H1 (cell line): ENCODE measurements around the gene ABHD6. TPM values are rescaled to one million over a fixed set of nuclear protein-coding genes. Genes with fewer than 3 reads are reported as not detected.
A peak's percentile ranks its signal among the peaks of the same experiment; 100 is the strongest.

ENCODE experiments used
- CTCF ChIA-PET: fragments of 300-600 bp; sonication (Branson Sonifier 250); formaldehyde crosslinking; loops from one replicate; lab custom pipeline; 2021; ENCODE audit not compliant: partially characterized antibody; lab: Charles Lee
- POLR2A ChIA-PET: fragments of 300-600 bp; sonication (Branson Sonifier 250); formaldehyde crosslinking; loops from one replicate; lab custom pipeline; 2021; ENCODE audit warnings: inconsistent platforms; ENCODE audit not compliant: partially characterized antibody; lab: Charles Lee
- DNase-seq, 2 experiments: peaks; one replicate each; pipeline versions ENCODE4 v3.0.0 to v3.0.0-alpha.2; 2010 to 2022; ENCODE audit warnings: low spot score in 2 of 2, low read depth in 1 of 2, mixed read lengths in 1 of 2
- FAIRE-seq: peaks from 2 replicates; lab custom pipeline; 2011; peaks lifted over from hg19 to GRCh38; lab: Jason Lieb, UNC
- H2AFZ ChIP-seq: 2 replicates; pipeline ENCODE4 v1.8.1; 2012; ENCODE audit warnings: low read length, inconsistent platforms
- H2AK5ac ChIP-seq: 2 replicates; pipeline ENCODE4 v1.6.1; 2013; ENCODE audit warnings: low read depth, low read length
- H2BK120ac ChIP-seq: replicated peaks from 2 replicates; pipeline ENCODE3; 2013; ENCODE audit warnings: low read depth, low read length, inconsistent platforms
- H2BK12ac ChIP-seq: 2 replicates; pipeline ENCODE4 v1.6.1; 2013; ENCODE audit warnings: low read depth, low read length
- H2BK15ac ChIP-seq: 2 replicates; pipeline ENCODE4 v1.6.1; 2013; ENCODE audit warnings: low read length
- H2BK20ac ChIP-seq: 2 replicates; pipeline ENCODE4 v1.6.1; 2013; ENCODE audit warnings: low read length
- H2BK5ac ChIP-seq: 2 replicates; pipeline ENCODE4 v1.6.1; 2013; ENCODE audit warnings: low read depth, low read length
- H3K14ac ChIP-seq: 2 replicates; pipeline ENCODE4 v1.6.1; 2013; ENCODE audit warnings: inconsistent platforms; ENCODE audit not compliant: insufficient read length
- H3K18ac ChIP-seq: 2 replicates; pipeline ENCODE4 v1.6.1; 2013; ENCODE audit warnings: low read length; ENCODE audit errors: extremely low read depth
- H3K23ac ChIP-seq: 2 replicates; pipeline ENCODE4 v1.6.1; 2013; ENCODE audit warnings: inconsistent platforms; ENCODE audit not compliant: insufficient read length
- H3K23me2 ChIP-seq: 2 replicates; pipeline ENCODE4 v1.6.1; 2013; ENCODE audit warnings: low read depth, low read length
- H3K27ac ChIP-seq: 2 replicates; pipeline ENCODE4 v1.6.1; 2011; ENCODE audit warnings: low read depth, low read length, inconsistent platforms
- H3K27me3 ChIP-seq, 4 experiments: replicated peaks in 1 of 4; 1 replicate in 1 of 4; 2 replicates in 3 of 4; pipeline versions ENCODE4 v1.6.1 to v1.8.1; 2011 to 2013; ENCODE audit warnings: low read length in 3 of 4, mild to moderate bottlenecking in 3 of 4, inconsistent platforms in 2 of 4, mixed read lengths in 2 of 4, moderate library complexity in 1 of 4; ENCODE audit not compliant: control insufficient read depth in 3 of 4, insufficient read depth in 3 of 4; ENCODE audit errors: extremely low read depth in 1 of 4
- H3K36me3 ChIP-seq, 4 experiments: 2 replicates each; pipeline versions ENCODE4 v1.6.1 to v1.8.1; 2011 to 2013; ENCODE audit warnings: mild to moderate bottlenecking in 4 of 4, low read length in 3 of 4, moderate library complexity in 2 of 4, control low read depth in 1 of 4, inconsistent platforms in 1 of 4; ENCODE audit not compliant: insufficient read depth in 4 of 4, control insufficient read depth in 2 of 4
- H3K4ac ChIP-seq: replicated peaks from 2 replicates; pipeline ENCODE3; 2013; ENCODE audit warnings: low read length, low read depth, mixed read lengths, inconsistent platforms; ENCODE audit not compliant: insufficient read length
- H3K4me1 ChIP-seq, 4 experiments: replicated peaks in 1 of 4; 1 replicate in 1 of 4; 2 replicates in 3 of 4; pipeline versions ENCODE4 v1.6.1 to v1.8.1; 2011 to 2013; ENCODE audit warnings: low read length in 3 of 4, inconsistent platforms in 2 of 4, mixed read lengths in 1 of 4; ENCODE audit not compliant: insufficient read depth in 4 of 4, control insufficient read depth in 3 of 4
- H3K4me2 ChIP-seq, 2 experiments: 2 replicates each; pipeline versions ENCODE4 v1.6.1 to v1.8.1; 2011 to 2013; ENCODE audit warnings: low read depth in 2 of 2, low read length in 2 of 2, control low read depth in 1 of 2, inconsistent platforms in 1 of 2, mild to moderate bottlenecking in 1 of 2; ENCODE audit not compliant: insufficient read depth in 1 of 2
- H3K4me3 ChIP-seq, 4 experiments: fragments of 200-600, 300-600 bp in 1 of 4; sonication (generic), shearing (Covaris generic), sonication (Bioruptor Twin) in 1 of 4; 2 replicates each; pipeline versions ENCODE4 v1.5.1 to v1.8.1; 2011 to 2016; ENCODE audit warnings: low read length in 4 of 4, low read depth in 3 of 4, control low read depth in 2 of 4, inconsistent platforms in 2 of 4, mild to moderate bottlenecking in 2 of 4, mixed read lengths in 1 of 4, moderate library complexity in 1 of 4; ENCODE audit not compliant: insufficient read depth in 2 of 4; ENCODE audit errors: extremely low read depth in 1 of 4
- H3K56ac ChIP-seq: replicated peaks from 2 replicates; pipeline ENCODE3; 2013; ENCODE audit warnings: low read depth, mild to moderate bottlenecking, mixed read lengths, low read length, inconsistent platforms; ENCODE audit not compliant: insufficient read length
- H3K79me1 ChIP-seq: 2 replicates; pipeline ENCODE4 v1.6.1; 2013; ENCODE audit warnings: low read depth, low read length, control low read depth
- H3K79me2 ChIP-seq, 2 experiments: 2 replicates each; pipeline versions ENCODE4 v1.6.1 to v1.8.1; 2012 to 2013; ENCODE audit warnings: low read length in 2 of 2, mild to moderate bottlenecking in 2 of 2, inconsistent platforms in 1 of 2; ENCODE audit not compliant: insufficient read depth in 2 of 2, control insufficient read depth in 1 of 2
- H3K9ac ChIP-seq, 4 experiments: replicated peaks in 1 of 4; 1 replicate in 1 of 4; 2 replicates in 3 of 4; pipeline versions ENCODE4 v1.6.1 to v1.8.1; 2011 to 2013; ENCODE audit warnings: low read depth in 3 of 4, low read length in 3 of 4, control low read depth in 2 of 4, mild to moderate bottlenecking in 2 of 4, moderate library complexity in 2 of 4, inconsistent platforms in 1 of 4; ENCODE audit errors: extremely low read depth in 1 of 4
- H3K9me3 ChIP-seq, 2 experiments: 2 replicates each; pipeline versions ENCODE4 v1.6.1 to v1.8.1; 2012 to 2013; ENCODE audit warnings: mild to moderate bottlenecking in 2 of 2, moderate library complexity in 2 of 2, control low read depth in 1 of 2, inconsistent platforms in 1 of 2, low read depth in 1 of 2, low read length in 1 of 2, mixed read lengths in 1 of 2; ENCODE audit not compliant: insufficient read depth in 2 of 2
- H4K20me1 ChIP-seq, 2 experiments: replicated peaks in 1 of 2; 2 replicates each; pipeline versions ENCODE3 to v1.8.1; 2011 to 2013; ENCODE audit warnings: inconsistent platforms in 2 of 2, low read length in 2 of 2, mild to moderate bottlenecking in 1 of 2; ENCODE audit not compliant: insufficient read depth in 2 of 2, control insufficient read depth in 1 of 2
- H4K5ac ChIP-seq: 2 replicates; pipeline ENCODE4 v1.6.1; 2013; ENCODE audit warnings: low read length, low read depth, mixed read lengths, inconsistent platforms; ENCODE audit not compliant: insufficient read length
- H4K8ac ChIP-seq: 2 replicates; pipeline ENCODE4 v1.8.0; 2013; ENCODE audit warnings: mild to moderate bottlenecking, moderate library complexity, low read length, inconsistent platforms; ENCODE audit not compliant: insufficient read depth; ENCODE audit errors: extremely low read depth
- H4K91ac ChIP-seq: replicated peaks from 2 replicates; pipeline ENCODE3; 2013; ENCODE audit warnings: low read length, mixed read lengths, inconsistent platforms; ENCODE audit not compliant: insufficient read length
- HDAC6 ChIP-seq: IDR thresholded peaks from one replicate; pipeline ENCODE4 v1.7.1; 2012; ENCODE audit warnings: low read depth, mild to moderate bottlenecking, inconsistent platforms, low read length, moderate library complexity
- RAD21 ChIP-seq, 2 experiments: IDR thresholded peaks in 1 of 2; conservative IDR thresholded peaks in 1 of 2; 2 replicates each; pipeline ENCODE4 v1.6.1; 2011; ENCODE audit warnings: low read depth in 2 of 2, low read length in 2 of 2, improper control_type of control experiment in 1 of 2, inconsistent platforms in 1 of 2, mild to moderate bottlenecking in 1 of 2, moderate library complexity in 1 of 2
- WGBS, 2 experiments: shearing (Covaris generic) in 1 of 2; methylation state at CpG; one replicate each; pipeline versions ENCODE4 v1.1.6 to v1.1.7; 2013 to 2015; ENCODE audit warnings: low lambda C conversion rate in 2 of 2, mixed read lengths in 2 of 2, inconsistent platforms in 1 of 2, low coverage in 1 of 2, missing lambda C conversion rate in 1 of 2; ENCODE audit not compliant: insufficient replicate concordance in 2 of 2, insufficient coverage in 1 of 2, insufficient read length in 1 of 2; ENCODE audit errors: extremely low coverage in 1 of 2, missing lambda C conversion rate in 1 of 2; 5-methylcytosine and 5-hydroxymethylcytosine counted together
- polyA plus RNA-seq, 7 experiments: library from polyadenylated mRNA; depleted of rRNA in 3 of 7; stranded (reverse) in 5 of 7; unstranded in 2 of 7; fragments of >200 nt in 5 of 7; fragments of 200-250 nt in 2 of 7; gene quantifications; 1 replicate in 5 of 7; 2 replicates in 1 of 7; 4 replicates in 1 of 7; pipeline versions ENCODE4 v1.2.1 to v1.2.3, GENCODE V29; 2011 to 2013; ENCODE audit warnings: missing spikeins in 2 of 7, mixed read lengths in 2 of 7
- total RNA-seq: library from RNA; stranded (reverse); fragmentation: NEBNext Ultra II Directional; extraction: Animal tissue kit (Norgen Biotek cat#: 25700); gene quantifications from 2 replicates; pipeline ENCODE4 v1.2.1, GENCODE V29; 2021
- TF ChIP-seq, protein P1 (sequence below), 3 experiments: IDR thresholded peaks; 1 replicate in 2 of 3; 2 replicates in 1 of 3; pipeline versions ENCODE4 v1.5.1 to v1.6.1; 2011; ENCODE audit warnings: low read length in 3 of 3, mild to moderate bottlenecking in 3 of 3, inconsistent platforms in 2 of 3, low read depth in 1 of 3, moderate library complexity in 1 of 3; ENCODE audit not compliant: insufficient read depth in 1 of 3; ENCODE audit errors: control extremely low read depth in 1 of 3

ABHD6 gene
- total and polyA plus RNA-seq, 2 of the 8 experiments (the other 6 are each of a cell fraction or from before 2014, with no cell fraction given) = 5.9 to 6.6 TPM

DNA sequence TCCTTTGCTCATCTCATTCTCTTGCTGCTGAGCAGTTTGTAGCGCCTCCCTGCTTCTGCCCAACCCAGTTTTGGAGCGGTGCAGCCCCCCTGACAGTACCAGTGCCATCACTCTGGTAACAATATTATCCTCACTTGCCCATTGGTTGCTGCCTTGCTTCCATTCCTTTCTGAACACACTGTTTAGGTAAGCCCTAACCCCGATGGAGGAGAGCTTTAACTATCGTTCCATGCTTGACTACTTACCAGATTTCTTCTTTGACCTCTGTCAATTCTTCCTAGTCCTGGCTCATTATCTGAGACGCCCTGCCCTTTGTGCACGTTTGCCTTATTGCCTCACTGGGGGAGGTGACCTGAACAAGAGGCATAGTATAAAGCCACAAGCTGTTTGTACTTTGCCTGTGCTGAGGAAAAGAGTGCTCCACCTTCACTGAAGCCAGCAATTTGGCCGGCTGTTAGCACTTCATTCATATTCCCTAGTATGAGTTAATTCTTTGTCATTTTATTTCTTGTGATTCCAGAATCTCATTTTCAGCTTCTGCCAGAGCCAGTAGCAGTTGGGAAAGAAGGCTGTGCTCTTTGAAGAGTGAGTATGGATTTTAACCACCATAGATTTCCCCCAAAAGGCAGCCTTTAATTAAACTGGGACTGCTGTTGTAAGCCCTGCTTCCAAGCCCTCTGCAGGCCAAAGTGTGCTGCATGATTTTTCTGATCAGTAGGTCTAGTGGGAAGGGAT is 11.9 kb downstream of the ABHD6 start:
- H3K9me3 ChIP-seq = no peaks in the 10 kb centered on the region
- no peak overlapping the region for H3K4ac ChIP-seq
- no peaks in the 10 kb centered on the region for H3K23me2 ChIP-seq
- no peak overlapping the region for H4K5ac ChIP-seq
- DNase-seq (no peak), FAIRE-seq (no peak)
- peaks cover 0 to 1% of the 10 kb centered on the region in 2 experiments for H4K20me1 ChIP-seq
- ChIA-PET CTCF (interaction anchor here (0.8 to 2.7 kb wide), 13 partner anchors 9 to 72 kb away, joined by 3 to 14 read pairs (median 3); partner anchors contain the start of genes DNASE1L3, HTD2 and RPP14), POLR2A (interaction anchor here (1.5 kb wide), 1 partner anchor 11 kb away, joined by 5 read pairs; no protein-coding TSS in a partner anchor)
- no peaks in the 10 kb centered on the region; a peak in 2 of 7 replicates for H3K4me1 ChIP-seq
- H2AFZ ChIP-seq = no peak overlapping the region
- H3K4me3 ChIP-seq = no peak overlapping the region
- no peak overlapping the region for H2AK5ac ChIP-seq
- H3K4me2 ChIP-seq = no peak overlapping the region
- WGBS, 2 experiments = 77% methylated on average over 7 of the region's 7 CpGs; no CpG with 5 or more reads in 1 of the 2 experiments
- H3K9ac ChIP-seq = no peak overlapping the region
- H2BK20ac ChIP-seq = no peak overlapping the region
- TF ChIP-seq HDAC6 = no peak
- TF ChIP-seq, protein P1, sequence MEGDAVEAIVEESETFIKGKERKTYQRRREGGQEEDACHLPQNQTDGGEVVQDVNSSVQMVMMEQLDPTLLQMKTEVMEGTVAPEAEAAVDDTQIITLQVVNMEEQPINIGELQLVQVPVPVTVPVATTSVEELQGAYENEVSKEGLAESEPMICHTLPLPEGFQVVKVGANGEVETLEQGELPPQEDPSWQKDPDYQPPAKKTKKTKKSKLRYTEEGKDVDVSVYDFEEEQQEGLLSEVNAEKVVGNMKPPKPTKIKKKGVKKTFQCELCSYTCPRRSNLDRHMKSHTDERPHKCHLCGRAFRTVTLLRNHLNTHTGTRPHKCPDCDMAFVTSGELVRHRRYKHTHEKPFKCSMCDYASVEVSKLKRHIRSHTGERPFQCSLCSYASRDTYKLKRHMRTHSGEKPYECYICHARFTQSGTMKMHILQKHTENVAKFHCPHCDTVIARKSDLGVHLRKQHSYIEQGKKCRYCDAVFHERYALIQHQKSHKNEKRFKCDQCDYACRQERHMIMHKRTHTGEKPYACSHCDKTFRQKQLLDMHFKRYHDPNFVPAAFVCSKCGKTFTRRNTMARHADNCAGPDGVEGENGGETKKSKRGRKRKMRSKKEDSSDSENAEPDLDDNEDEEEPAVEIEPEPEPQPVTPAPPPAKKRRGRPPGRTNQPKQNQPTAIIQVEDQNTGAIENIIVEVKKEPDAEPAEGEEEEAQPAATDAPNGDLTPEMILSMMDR (IDR thresholded peaks at IDR 0.05; ENCODE audit: control extremely low read depth in 1 of 3, insufficient read depth in 1 of 3, low read depth in 1 of 3, low read length in 3 of 3) = peak in 1 of 3 experiments; percentile 21; a peak in 1 of 4 replicates
- 0 out of 4 replicates have a peak, but pooled peaks of 1 of the 2 experiments have one; percentile 4 for TF ChIP-seq RAD21 (IDR thresholded peaks at IDR 0.05 in 1 of 2, conservative IDR thresholded peaks at IDR 0.05 in 1 of 2; ENCODE audit: low read depth in 2 of 2, low read length in 2 of 2)
- H3K18ac ChIP-seq = no peak overlapping the region; the same call in 1 of the 2 replicates
- H2BK15ac ChIP-seq = no peak overlapping the region
- H2BK120ac ChIP-seq = no peak overlapping the region
- no peak overlapping the region for H4K91ac ChIP-seq
- no peaks in the 10 kb centered on the region for H3K79me1 ChIP-seq
- H3K27ac ChIP-seq = no peak overlapping the region
- H2BK12ac ChIP-seq = no peak overlapping the region
- H3K27me3 ChIP-seq = no peaks in the 10 kb centered on the region; a peak in 1 of 7 replicates
- H3K79me2 ChIP-seq = no peaks in the 10 kb centered on the region
- H3K14ac ChIP-seq = no peak overlapping the region
- H3K36me3 ChIP-seq = no peaks in the 10 kb centered on the region
- no peak overlapping the region for H4K8ac ChIP-seq
- no peak overlapping the region for H2BK5ac ChIP-seq
- no peak overlapping the region for H3K23ac ChIP-seq
- no peak overlapping the region for H3K56ac ChIP-seq
